Psoas muscle (tissue), 8 donors: ENCODE results near the gene CEP85L. TPM values are rescaled to one million over a fixed set of nuclear protein-coding genes. Genes with fewer than 3 reads are reported as not detected.

Experiments
- ATAC-seq, 4 donors: fragments of 200-7000 bp; cut with Tn5 transposase; one replicate each; pipeline ENCODE4 v1.9.1; 2020; ENCODE audit warnings: moderate library complexity in 3 of 4, mild to moderate bottlenecking in 2 of 4
- DNase-seq, 2 donors: peaks; one replicate each; pipeline ENCODE4 v3.0.0-alpha.2; 2020
- H3K27ac ChIP-seq: fragments of 200-600 bp; one replicate; pipeline ENCODE4 v1.8.0; 2022
- H3K27me3 ChIP-seq, 3 donors: fragments of 200-600 bp in 1 of 3; one replicate each; pipeline versions ENCODE4 v1.6.1 to v1.8.0; 2013 to 2022; ENCODE audit warnings: low read length in 2 of 3, mild to moderate bottlenecking in 2 of 3, moderate library complexity in 1 of 3; ENCODE audit not compliant: insufficient read depth in 3 of 3
- H3K36me3 ChIP-seq, 2 donors: fragments of 200-600 bp in 1 of 2; one replicate each; pipeline versions ENCODE4 v1.6.1 to v1.8.0; 2013 to 2022; ENCODE audit warnings: low read depth in 1 of 2, mild to moderate bottlenecking in 1 of 2, moderate library complexity in 1 of 2; ENCODE audit not compliant: insufficient read depth in 1 of 2
- H3K4me1 ChIP-seq: fragments of 200-600 bp; one replicate; pipeline ENCODE4 v1.8.0; 2022
- H3K4me3 ChIP-seq: fragments of 200-600 bp; one replicate; pipeline ENCODE4 v1.8.0; 2022; ENCODE audit warnings: mild to moderate bottlenecking
- H3K9me3 ChIP-seq: fragments of 200-600 bp; one replicate; pipeline ENCODE4 v1.8.0; 2022
- CTCF ChIP-seq: fragments of 200-600 bp; IDR thresholded peaks from one replicate; pipeline ENCODE4 v1.8.0; 2022; ENCODE audit warnings: antibody characterized with exemption
- WGBS, 3 donors: extraction: QIAGEN DNeasy Blood & Tissue Kit; methylation state at CpG; one replicate each; pipeline versions ENCODE4 v1.1.6 to v1.1.7; 2013; 5-methylcytosine and 5-hydroxymethylcytosine counted together
- intact Hi-C, 2 donors: fragments of 100-400 bp; cut with DNase I; formaldehyde crosslinking; loops; one replicate each; pipeline versions ENCODE4 v1.11.0 to v1.14.2; 2022
- polyA plus RNA-seq, 3 donors: library from polyadenylated mRNA; stranded (reverse); fragments of 200-250 nt; gene quantifications; one replicate each; pipeline ENCODE4 v1.2.3, GENCODE V29; 2013
- total RNA-seq, 4 donors: library from RNA; stranded (reverse); fragmentation: NEBNext Ultra II Directional in 2 of 4; extraction: Animal tissue kit (Norgen Biotek cat#: 25700) in 2 of 4; gene quantifications; one replicate each; pipeline versions ENCODE4 v1.2.1 to v1.2.4, GENCODE V29; 2021 to 2023
- donor health status: healthy with polysubstance abuse.
- donor health status: DM: no; HTN: no; CAD: no; lungs with moderate emphysema.
- donor health status: Bipolar disorder and iron deficiency.
- donor health status: healthy.
- donor health status: DM: yes; HTN: yes; CAD: no.
- donor health status: DM: no; HTN: no; CAD: no.
- donor health status: DM: no; HTN: no; CAD: no.
- donor health status: DM: yes; HTN: yes; CAD: no.

The CEP85L gene
- total and polyA plus RNA-seq, 7 donors = 2.3 to 25.1 (median 18.9) TPM

GRCh38 chr6:118511930-118512715 lies 139.3 kb downstream of the CEP85L start:
- ATAC-seq (peak in 3 of 4 donors; percentile 45 to 58 (median 46)), DNase-seq (no peak)
- 48 to 74% (median 56%) methylated on average over 4 of the region's 4 CpGs for whole genome bisulfite sequencing, 3 donors
- no peaks in the 10 kb centered on the region for H3K36me3 ChIP-seq
- no peaks in the 10 kb centered on the region for H3K27me3 ChIP-seq
- peak overlapping the region; percentile 59 for H3K27ac ChIP-seq
- no peak overlapping the region for H3K4me3 ChIP-seq
- H3K9me3 ChIP-seq = no peaks in the 10 kb centered on the region
- no peak for TF ChIP-seq CTCF
- intact Hi-C loops = loop anchor here in 1 of 2 donors (5.0 kb wide), 1 partner anchor 40 kb away; no protein-coding TSS in a partner anchor
- peaks cover 57% of the 10 kb centered on the region for H3K4me1 ChIP-seq

- Histone ChIP-seq H3K4me3 (peak overlapping the region; percentile 63), H3K27me3 (no peaks in the 10 kb centered on the region), H3K36me3 (no peaks in the 10 kb centered on the region), H3K9me3 (no peaks in the 10 kb centered on the region), H3K27ac (peak overlapping the region; percentile 36), H3K4me1 (peaks cover 54% of the 10 kb centered on the region)
- DNase-seq = no peak
- TF ChIP-seq CTCF = peak; percentile 84
- peak in 1 of 4 donors; percentile 43 for ATAC-seq
- intact Hi-C loops = loop anchor here (1.0 to 5.0 kb wide), 3 partner anchors 43 to 225 kb away; no protein-coding TSS in a partner anchor
- WGBS, 3 donors = 48 to 61% (median 49%) methylated on average over 3 of the region's 3 CpGs
Measured at GRCh38 chr6:118509009-118509617, 142.3 kb downstream of the CEP85L start.

GRCh38 chr6:118507636-118508035 lies 143.8 kb downstream of the CEP85L start:
- intact Hi-C loops = loop anchor here (5.0 kb wide), 2 partner anchors 45 to 220 kb away; no protein-coding TSS in a partner anchor
- H3K4me1 ChIP-seq = peaks cover 50% of the 10 kb centered on the region
- WGBS, 3 donors = 86 to 97% (median 88%) methylated on average over 1 of the region's 1 CpG

GRCh38 chr6:118506071-118506638 lies 145.2 kb downstream of the CEP85L start:
- no peak for DNase-seq
- H3K9me3 ChIP-seq = no peaks in the 10 kb centered on the region
- H3K27me3 ChIP-seq = no peaks in the 10 kb centered on the region
- no peaks in the 10 kb centered on the region for H3K36me3 ChIP-seq
- WGBS, 3 donors = 56 to 72% (median 61%) methylated on average over 5 of the region's 5 CpGs
- intact Hi-C loops = loop anchor here (5.0 kb wide), 2 partner anchors 46 to 219 kb away; no protein-coding TSS in a partner anchor
- ATAC-seq = peak; percentile 68 to 93 (median 90)
- TF ChIP-seq CTCF = no peak
- H3K4me1 ChIP-seq = peaks cover 47% of the 10 kb centered on the region
- H3K27ac ChIP-seq = peak overlapping the region; percentile 86
- peak overlapping the region; percentile 63 for H3K4me3 ChIP-seq

More at GRCh38 chr6:118507636-118508035, 143.8 kb downstream of the CEP85L start:
- Histone ChIP-seq H3K36me3 (no peaks in the 10 kb centered on the region), H3K27ac (peak overlapping the region; percentile 86), H3K27me3 (no peaks in the 10 kb centered on the region), H3K9me3 (no peaks in the 10 kb centered on the region), H3K4me3 (peak overlapping the region; percentile 63)
- DNase-seq (no peak), ATAC-seq (no peak)
- TF ChIP-seq CTCF = no peak
